Fibroblast of skin of left quadriceps (primary cell): ENCODE measurements around the gene IL10RB.
A peak's percentile ranks its signal among the peaks of the same experiment; 100 is the strongest.
"Not testable (repeated sequence)": the region's sequence is repeated elsewhere in the genome, so short reads cannot be mapped to it uniquely, and the experiment has no call there.

ENCODE experiments used
- DNase-seq, 2 experiments: peaks; one replicate each; pipeline ENCODE4 v3.0.0-alpha.2; 2013; ENCODE audit warnings: low read depth in 2 of 2

The IL10RB gene

DNA sequence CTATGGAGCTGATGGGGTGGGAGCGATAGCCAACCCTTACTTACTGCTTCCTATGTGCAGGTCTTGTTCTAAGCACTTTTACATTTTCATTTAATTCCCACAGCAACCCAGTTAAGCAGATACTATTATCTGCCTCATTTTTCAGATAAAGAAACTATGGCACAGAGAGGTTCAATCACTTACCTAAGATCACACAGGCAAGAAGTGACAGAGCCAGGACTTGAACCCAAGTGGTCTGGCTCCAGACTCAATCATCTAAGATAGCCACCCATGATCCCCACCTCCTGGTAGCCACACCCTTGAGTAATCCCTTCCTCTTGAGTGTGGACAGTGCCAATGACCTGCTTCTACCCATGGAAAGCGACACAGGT lies 35.5 kb downstream of the IL10RB start:
- DNase-seq = no peak

DNA sequence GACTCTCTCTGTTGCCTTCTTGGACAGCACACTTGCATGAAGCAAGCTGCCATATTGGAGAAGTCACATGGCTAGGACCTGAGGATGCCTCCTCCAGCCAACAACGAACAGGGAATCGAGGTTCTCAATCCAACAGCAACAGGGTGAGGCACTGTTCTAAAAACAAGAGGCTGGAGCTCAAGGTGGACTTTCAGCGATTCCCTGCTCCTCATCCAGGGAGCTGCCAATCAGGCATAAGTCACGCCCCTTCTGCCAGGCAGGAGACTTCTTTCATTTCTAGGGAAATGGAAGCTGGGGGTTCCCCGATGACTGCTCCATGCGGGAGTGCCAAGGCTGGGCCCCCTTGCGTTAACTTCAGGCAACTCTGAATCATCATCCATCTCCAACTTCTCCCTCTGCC lies 35.9 kb downstream of the IL10RB start:
- DNase-seq = no peak

DNA sequence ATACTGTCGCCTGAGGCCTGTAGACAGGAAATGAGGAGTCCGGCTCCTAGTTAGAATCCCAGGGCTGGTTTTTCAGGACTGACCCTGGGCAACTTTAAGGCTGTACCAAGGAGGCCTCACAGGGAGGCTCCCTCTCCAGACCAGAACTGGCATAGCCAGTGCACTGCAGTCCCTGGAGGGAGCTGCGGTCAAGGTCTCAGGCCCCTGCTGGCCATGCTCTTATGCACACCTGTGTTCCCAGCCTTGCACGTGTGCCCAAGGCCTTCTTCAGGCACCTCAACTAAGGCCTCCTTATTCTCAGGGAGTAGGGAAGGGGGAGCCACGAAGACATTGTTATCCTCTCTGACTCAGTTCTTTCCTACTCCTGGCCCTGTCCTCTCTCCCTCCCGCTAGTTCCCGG lies 36.6 kb downstream of the IL10RB start:
- DNase-seq = no peak

DNA sequence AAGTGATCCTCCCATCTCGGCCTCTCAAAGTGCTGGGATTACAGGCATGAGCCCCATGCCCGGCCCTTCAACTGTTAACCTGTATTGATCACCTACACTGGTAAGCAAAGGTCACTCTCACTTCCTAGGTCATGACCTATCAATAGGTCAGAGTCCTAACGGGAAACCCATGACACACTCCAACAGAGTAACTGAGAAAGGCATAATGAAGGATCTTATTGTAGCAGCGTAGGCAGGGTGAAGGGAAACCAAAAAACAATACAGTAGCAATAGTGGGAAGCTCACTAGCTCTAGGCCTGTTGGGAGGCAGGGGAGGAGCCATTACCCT lies 39.1 kb downstream of the IL10RB start:
- DNase-seq = no peak

DNA sequence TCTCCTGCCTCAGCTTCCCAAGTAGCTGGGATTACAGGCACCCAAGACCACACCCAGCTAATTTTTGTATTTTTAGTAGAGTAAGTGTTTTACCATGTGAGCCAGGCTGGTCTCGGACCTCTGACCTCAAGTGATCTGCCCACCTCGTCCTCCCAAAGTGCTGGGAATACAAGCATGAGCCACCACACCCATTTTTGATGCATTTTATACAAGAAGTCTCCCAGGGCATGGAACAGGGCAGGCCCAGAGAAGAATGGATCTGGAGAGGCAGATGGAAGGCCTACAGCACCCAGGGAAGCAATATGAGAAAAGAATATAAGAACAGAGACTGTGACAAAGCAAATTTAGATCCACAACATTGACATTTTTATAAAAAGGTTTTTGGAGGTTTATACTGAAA lies 39.8 kb downstream of the IL10RB start:
- DNase-seq = no peak

DNA sequence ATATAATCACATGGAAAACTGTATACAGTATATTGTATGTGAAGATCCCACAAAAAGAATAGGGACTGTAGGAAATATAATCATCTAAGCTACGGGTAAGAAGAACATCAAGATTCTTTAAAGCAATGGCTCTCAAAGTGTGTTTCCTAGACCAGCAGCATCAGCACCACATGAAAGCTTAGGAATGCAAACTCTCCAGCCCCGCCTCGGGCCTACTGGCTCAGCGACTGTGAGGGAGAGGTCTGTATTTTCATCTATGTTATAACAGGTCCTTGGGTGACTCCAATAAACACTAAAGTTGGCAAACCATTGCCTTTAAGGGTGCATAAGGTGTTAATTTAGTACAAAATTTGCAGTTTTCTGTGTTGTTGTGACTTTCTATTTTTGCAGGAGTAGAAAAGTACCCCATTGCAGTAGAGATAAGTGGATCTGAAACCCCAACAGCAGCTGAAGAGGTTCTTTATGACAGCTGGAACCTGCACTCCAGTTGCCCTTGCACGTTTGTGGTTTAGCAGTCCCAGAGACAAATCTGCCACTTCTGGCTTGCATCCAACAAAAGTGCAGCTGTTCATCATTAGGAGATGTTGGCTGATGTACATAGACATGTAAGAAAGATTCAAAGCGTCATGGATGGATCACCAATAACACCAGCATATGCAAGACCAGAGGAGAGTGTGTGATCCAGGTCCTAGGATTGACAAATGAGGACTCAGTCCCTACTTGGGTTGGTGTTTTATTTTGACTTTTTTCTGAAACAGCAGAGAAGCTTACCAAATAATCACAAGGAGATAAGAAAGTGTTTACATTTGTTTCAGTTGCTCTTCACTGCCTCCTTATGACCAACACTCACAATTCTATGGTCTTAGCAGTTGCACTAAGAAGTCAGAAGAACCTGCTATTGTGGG lies 42.7 kb downstream of the IL10RB start:
- DNase-seq = peak; percentile 50 to 55

DNA sequence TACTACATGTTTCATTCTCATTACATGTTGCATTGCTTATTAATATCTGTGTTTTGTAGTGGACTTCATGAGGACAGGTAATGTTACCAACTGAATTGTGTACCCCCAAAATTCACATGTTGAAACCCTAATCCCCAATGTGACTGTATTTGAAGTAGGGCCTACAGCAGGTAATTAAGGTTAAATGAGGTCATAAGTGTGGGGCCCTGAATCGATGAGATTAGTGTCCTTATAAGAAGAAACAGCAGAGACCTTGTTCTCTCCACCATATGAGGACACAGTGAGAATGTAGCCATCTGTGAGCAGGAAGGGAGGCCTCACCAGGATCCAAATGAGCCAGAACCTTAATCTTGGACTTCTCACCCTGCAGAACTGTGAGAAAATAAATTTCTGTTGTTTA lies 43.6 kb downstream of the IL10RB start:
- DNase-seq = no peak

DNA sequence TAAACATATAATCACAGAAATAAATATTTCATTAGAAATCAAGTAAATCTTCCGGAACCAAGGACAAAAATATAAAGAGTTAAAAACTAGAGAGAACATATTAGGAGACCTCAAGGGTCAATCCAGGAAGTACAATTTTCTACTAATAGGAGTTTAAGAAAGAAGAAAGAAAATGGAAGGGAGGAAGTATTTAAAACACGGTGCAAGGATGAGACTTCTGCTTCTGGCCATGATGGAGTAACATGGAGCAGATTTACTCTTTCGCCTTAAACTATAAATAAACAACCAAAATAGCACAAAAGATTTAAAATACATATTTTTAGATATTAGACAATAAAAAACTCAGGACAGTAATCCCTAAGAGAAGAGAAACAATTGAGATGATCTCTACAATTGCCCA lies 46.0 kb downstream of the IL10RB start:
- DNase-seq = no peak

DNA sequence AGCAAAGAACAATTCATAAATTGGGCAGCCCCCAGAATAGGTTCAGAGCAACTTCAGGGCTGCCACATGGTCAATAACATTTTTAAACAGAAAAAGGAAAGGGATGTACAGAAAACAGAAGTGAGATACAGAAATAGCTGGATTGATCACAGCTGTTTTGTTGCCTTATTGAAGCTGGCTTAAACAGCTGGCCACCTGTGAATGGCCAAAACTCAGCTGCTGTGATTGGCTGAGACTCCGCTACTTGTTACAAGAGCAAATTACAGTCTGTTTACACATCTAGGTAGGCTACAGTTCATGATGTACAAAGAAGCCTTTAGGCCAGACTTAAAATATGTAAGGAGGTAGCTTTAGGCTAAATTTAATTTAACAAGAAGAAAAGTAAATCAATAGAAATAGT lies 47.0 kb downstream of the IL10RB start:
- DNase-seq = no peak

DNA sequence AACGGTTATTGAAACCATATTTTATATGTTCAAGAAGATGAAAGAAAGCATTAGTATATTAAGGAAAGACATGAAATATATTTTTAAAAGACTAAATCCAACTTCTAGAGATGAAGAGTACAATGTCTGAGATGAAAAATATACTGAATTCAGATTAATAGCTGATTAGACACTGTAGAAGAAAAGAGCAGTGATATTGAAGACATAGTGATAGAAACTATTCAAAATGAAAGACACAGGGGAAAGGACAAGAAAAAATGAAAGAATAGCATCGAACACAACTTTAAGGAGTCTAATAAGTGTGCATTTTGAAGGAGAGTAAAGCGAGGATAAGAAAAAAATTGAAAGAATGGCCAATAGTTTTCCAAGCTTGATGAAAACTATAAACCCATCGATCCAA lies 47.4 kb downstream of the IL10RB start:
- no peak for DNase-seq

DNA sequence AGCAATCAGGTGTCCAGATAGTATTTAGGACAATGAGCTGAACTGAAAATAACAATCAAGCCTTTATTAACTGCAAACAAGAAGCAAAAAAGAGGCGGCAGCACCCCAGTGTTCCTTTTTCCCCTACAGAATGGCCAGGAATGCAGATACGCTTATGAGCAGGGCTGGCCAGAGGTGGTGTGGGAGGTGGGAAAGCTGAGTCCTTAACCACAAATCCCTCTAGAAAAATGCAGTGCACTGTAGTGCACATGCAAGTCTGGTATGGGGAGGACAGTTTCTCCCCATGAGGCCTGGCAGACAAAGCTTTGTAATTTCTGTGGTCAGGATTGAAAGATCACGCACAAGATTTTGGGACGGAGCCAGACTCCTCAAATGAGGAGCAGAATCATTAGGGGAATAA lies 47.9 kb downstream of the IL10RB start:
- peak; percentile 57 to 60 for DNase-seq

DNA sequence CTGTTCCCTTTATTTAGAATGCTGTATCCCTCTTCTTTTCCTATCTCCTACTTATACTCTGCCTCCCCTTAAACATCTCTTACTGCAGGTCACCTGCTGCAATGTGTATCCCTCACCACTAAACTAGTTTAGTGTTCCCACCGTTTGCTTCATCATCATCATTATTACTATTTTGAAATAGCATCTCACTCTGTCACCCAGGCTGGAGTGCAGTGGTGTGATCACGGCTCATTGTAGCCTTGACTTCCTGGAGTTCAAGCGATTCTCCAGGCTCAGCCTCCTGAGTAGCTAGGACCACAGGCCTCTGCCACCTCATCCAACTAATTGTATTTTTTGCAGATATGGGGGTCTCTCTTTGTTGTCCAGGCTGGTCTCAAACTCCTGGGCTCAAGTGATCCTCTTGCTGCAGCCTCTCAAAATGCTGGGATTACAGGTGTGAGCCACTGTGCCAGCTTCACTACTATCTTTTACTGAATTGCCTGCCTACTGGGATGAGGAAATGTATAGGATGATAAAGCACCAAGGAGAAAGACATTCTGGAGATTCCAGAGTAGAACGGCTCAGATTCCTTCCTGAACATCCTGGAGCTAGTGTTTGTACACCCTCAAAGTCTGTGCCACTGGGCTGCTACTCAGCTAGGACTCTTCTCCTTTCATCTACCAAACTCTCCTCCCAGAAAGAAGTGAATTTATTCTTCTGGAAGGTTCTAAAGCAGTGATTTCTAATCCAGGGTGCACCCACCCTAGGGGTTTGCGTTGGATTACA lies 50.0 kb downstream of the IL10RB start:
- no peak for DNase-seq

DNA sequence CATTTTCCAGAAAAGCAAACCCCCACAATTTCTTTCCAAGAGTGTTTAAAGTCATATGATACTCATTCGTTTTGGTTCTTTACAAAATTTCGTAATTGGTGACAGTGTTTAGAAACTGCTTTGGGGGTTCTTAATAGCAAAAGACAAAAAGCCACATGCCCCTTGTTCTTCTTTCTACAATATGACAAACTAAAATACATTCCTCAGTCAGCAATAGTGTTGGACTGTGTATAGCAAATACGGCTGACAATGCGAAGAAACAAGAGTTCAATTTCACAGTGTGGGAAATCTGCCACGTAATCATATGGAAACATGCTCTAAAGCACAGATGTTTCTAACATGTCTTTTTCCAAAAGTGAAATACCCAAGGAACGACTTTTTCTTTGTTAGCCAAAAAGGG lies 51.0 kb downstream of the IL10RB start:
- no peak for DNase-seq

DNA sequence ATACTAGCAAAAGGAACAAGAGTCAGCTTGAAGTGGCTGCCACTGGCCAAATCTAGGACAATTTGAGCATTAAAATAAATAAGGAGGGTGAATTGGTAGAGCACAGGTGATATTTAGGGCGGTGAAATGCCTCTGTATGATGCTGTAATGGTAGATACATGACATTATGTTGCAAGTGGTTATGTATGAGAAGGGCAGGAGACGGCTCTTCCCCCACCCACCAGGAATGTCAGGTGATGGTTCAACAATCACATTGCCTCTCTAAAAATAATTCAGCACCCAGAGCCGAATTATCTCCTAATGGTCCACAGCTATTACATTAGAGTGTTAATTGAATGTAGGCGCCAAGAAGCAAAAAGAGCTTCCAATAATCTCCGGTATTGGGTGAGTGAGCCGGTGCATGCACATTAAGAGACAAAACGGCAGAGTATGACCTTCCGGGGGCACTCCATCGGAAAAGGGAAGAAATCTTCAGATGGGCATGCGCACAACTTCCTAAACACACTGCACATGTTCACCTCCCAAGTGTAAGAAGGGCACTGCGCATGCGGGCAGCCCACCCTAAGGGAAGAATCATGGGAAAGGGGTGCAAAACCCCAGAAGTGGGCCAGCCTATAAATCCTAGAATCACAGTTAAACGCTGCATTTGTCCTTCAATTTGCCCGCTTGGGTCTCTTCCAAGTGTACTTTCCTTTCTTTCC lies 51.8 kb downstream of the IL10RB start:
- no peak for DNase-seq

DNA sequence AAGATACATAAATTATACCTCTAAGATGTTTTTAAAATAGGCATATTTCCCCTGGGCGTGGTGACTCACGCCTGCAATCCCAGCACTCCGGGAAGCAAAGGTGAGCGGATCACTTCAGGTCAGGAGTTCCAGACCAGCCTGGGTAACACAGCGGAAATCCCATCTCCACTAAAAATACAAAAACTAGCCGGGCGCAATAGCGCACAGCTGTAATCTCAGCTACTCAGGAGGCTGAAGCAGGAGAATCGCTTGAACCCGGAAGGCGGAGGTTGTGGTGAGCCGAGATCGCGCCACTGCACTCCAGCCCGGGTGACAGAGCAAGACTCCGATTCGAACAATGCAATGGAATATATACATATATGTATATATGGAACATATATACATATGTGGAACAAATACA lies 54.8 kb downstream of the IL10RB start:
- not testable (repeated sequence) for DNase-seq

DNA sequence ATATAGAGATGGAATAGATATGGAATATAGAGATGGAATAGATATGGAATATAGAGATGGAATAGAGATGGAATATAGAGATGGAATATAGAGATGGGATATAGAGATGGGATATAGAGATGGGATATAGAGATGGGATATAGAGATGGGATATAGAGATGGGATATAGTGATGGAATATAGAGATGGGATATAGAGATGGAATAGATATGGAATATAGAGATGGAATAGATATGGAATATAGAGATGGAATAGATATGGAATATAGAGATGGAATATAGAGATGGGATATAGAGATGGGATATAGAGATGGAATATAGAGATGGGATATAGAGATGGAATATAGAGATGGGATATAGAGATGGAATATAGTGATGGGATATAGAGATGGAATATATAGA lies 57.4 kb downstream of the IL10RB start:
- not testable (repeated sequence) for DNase-seq

DNA sequence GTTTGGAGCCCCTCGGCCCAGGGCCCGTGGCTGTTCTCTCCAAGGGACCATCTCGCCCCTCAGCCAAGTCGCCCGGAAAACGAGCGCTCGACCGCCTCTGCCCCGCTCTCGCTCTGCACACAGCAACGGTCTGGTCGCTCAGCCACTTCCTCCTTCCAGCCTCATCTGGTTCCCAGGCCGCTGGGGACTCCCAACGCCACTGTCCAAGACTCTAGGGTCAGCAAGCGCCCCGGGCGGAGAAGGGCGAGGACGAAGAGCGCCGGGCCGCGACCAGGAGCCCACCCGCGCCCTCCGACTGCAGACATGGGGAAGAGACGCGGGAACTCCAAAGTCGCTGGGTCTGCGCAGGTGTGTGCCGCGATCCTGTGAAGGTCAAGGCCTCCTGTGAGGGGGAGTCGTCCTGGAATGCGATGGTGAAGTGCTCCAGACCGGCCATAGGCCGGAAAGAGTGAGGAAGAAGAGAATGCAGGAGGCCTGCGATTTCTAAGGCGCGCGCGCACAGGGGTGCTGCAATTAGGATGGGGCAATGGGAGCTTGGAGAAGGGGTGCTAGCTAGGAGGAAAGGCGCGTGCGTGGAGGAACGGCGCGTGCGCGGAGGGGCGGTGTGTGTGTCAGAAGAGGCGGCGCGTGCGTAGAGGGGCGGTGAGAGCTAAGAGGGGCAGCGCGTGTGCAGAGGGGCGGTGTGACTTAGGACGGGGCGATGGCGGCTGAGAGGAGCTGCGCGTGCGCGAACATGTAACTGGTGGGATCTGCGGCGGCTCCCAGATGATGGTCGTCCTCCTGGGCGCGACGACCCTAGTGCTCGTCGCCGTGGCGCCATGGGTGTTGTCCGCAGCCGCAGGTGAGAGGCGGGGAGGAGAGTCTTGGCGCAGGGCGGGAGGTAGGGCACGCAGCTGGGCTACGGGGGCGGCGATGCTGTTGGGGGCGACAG lies 58.4 kb downstream of the IL10RB start, which contains the start of gene IFNAR1:
Gene IFNAR1 (plus strand): TSS at position 680 of the 931 bp plus-strand sequence. CDS start 86 bp downstream, at position 766.
- DNase-seq = peak; percentile 94

DNA sequence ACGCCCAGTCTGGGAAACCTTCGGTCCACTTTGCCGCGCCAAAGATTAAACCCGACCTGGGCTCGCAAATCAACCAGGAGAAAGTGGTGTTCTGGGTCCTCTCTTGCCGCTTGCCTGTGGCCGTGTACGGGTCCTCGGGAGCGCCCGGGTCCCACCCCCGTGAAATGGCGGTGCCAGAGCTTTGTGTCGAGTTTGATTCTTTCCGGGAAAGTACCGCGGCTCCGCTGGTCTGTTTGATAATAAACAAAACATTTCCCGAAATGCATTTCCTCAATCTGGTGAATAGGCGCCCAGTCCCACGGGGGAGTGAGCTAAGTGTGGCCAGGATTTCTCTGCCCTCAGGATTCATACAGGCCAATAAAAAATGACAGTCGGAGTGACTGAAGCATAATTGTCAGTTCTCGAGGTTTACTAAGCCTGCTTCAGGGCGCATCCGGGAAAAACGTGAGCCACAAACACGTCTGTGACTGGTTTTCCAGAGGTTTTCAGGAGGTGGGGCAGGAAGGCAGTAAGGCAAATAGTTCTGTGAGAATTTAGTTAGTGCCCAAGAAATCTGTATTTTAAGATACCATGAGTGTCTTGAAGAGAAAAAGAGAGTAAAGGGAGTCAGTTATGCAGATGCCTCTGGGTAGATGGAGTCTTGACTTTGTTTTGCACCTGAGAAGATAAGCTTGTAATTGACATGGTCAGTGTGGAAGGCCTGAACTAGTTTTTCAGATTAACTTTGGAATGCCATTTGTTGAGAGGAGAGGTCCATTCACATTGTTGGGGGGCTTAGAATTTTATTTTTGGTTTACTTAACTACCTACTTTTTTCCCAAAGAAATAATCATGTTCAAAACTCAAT lies 59.3 kb downstream of the IL10RB start:
- DNase-seq = peak; percentile 16 to 22

DNA sequence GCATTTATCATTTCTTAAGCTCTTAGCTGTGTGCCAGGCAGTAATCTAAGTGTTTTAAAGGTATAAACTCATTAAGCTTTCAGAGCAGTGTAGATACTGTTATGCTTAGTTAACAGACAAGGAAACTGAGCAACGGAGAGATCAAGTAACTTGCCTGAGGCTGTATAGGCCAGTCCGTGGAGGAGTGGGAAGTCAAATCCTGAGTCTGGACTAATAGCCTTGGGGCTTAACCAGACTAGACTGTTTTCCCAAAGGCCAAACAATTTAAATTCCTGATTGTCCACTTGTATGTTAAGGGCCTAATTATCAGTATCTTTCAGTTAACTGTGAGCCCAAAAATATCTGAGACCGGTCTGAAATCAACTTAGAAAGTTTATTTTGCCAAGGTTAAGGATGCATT lies 61.2 kb downstream of the IL10RB start:
- no peak for DNase-seq

DNA sequence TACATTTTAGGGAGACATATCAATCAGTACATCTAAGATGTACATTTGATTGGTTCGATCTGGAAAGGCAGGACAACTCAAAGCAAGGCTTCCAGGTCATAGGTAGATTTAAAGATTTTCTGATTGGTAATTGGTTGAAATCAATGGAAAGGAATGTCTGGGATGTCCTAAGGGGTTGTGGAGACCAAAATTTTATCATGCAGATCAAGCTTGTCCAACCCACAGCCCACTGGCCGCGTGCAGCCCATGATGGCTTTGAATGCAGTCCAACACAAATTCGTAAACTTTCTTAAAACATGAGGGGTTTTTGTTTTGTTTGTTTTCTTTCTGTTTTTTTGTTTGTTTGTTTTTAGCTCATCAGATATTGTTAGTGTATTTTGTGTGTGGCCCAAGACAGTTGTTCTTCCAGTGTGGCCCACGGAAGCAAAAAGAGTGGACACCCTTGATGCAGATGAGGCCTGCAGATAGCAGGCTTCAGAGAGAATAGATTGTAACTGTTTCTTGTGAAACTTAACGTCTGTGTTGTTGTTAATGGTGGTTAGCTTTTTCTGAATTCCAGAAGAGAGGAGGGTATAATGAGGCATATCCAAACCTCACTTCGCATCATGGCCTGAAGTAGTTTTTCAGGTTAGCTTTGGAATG lies 61.7 kb downstream of the IL10RB start:
- no peak for DNase-seq
